SK-N-SH treated with all-trans-retinoic acid at 6 μM for 48 hours (cell line): ENCODE data around the gene KDM4C.

ENCODE experiments used
- ATAC-seq: fragments of 200-7000 bp; cut with Tn5 transposase; 3 replicates; pipeline ENCODE4 v1.9.1; 2020; ENCODE audit warnings: mild to moderate bottlenecking, moderate library complexity
- ARNTL ChIP-seq: fragments of 450-650 bp; formaldehyde crosslinking; IDR thresholded peaks from 2 replicates; pipeline ENCODE4 v1.5.0; 2020; ENCODE audit warnings: low read depth, mild to moderate bottlenecking, moderate library complexity, borderline replicate concordance
- BACH2 ChIP-seq: fragments of 250-450 bp; sonication (Bioruptor Pico); IDR thresholded peaks from 2 replicates; pipeline ENCODE4 v1.9.0; 2021; ENCODE audit warnings: mild to moderate bottlenecking, borderline replicate concordance
- CREB5 ChIP-seq: fragments of 250-450 bp; sonication (Bioruptor Pico); IDR thresholded peaks from 2 replicates; pipeline ENCODE4 v1.5.1; 2020; ENCODE audit warnings: low read depth, mild to moderate bottlenecking, moderate library complexity
- CSDC2 ChIP-seq: fragments of 250-450 bp; sonication (Bioruptor Pico); IDR thresholded peaks from 2 replicates; pipeline ENCODE4 v1.5.0; 2020; ENCODE audit warnings: mild to moderate bottlenecking, moderate library complexity
- ESRRG ChIP-seq: fragments of 250-450 bp; sonication (Bioruptor Pico); IDR thresholded peaks from 2 replicates; pipeline ENCODE4 v1.6.1; 2021; ENCODE audit warnings: mild to moderate bottlenecking
- ISL1 ChIP-seq: fragments of 250-450 bp; sonication (Bioruptor Pico); IDR thresholded peaks from 2 replicates; pipeline ENCODE4 v2.1.2; 2022; ENCODE audit warnings: mild to moderate bottlenecking, moderate library complexity
- POU6F1 ChIP-seq: fragments of 250-450 bp; sonication (Bioruptor Pico); IDR thresholded peaks from 2 replicates; pipeline ENCODE4 v1.8.0; 2021; ENCODE audit warnings: low read depth, mild to moderate bottlenecking, moderate library complexity, borderline replicate concordance
- PPARA ChIP-seq: fragments of 250-450 bp; sonication (Bioruptor Pico); IDR thresholded peaks from 2 replicates; pipeline ENCODE4 v1.5.0; 2020; ENCODE audit warnings: mild to moderate bottlenecking, borderline replicate concordance
- RARB ChIP-seq: fragments of 250-450 bp; sonication (Bioruptor Pico); IDR thresholded peaks from 2 replicates; pipeline ENCODE4 v1.8.0; 2021; ENCODE audit warnings: mild to moderate bottlenecking, moderate library complexity
- TCF4 ChIP-seq: fragments of 250-450 bp; sonication (Bioruptor Pico); IDR thresholded peaks from 2 replicates; pipeline ENCODE4 v1.8.0; 2021; ENCODE audit warnings: mild to moderate bottlenecking, moderate library complexity, borderline replicate concordance
- TOX ChIP-seq: fragments of 250-450 bp; sonication (Bioruptor Pico); IDR thresholded peaks from 2 replicates; pipeline ENCODE4 v1.8.0; 2021; ENCODE audit warnings: mild to moderate bottlenecking, moderate library complexity, borderline replicate concordance
- ZC3H10 ChIP-seq: fragments of 250-450 bp; sonication (Bioruptor Pico); IDR thresholded peaks from 2 replicates; pipeline ENCODE4 v1.5.1; 2021; ENCODE audit warnings: mild to moderate bottlenecking, moderate library complexity
- ZFP30 ChIP-seq: fragments of 450-650 bp; formaldehyde crosslinking; IDR thresholded peaks from 2 replicates; pipeline ENCODE4 v1.5.0; 2022; ENCODE audit warnings: mild to moderate bottlenecking, moderate library complexity
- ZNF565 ChIP-seq: fragments of 450-650 bp; formaldehyde crosslinking; conservative IDR thresholded peaks from 2 replicates; pipeline ENCODE4 v1.5.0; 2020; ENCODE audit warnings: low read depth, mild to moderate bottlenecking, moderate library complexity
- ZNF70 ChIP-seq: fragments of 450-650 bp; formaldehyde crosslinking; IDR thresholded peaks from 2 replicates; pipeline ENCODE4 v1.5.0; 2020; ENCODE audit warnings: mild to moderate bottlenecking, moderate library complexity
- ZNF8 ChIP-seq: fragments of 450-650 bp; formaldehyde crosslinking; IDR thresholded peaks from 2 replicates; pipeline ENCODE4 v1.5.0; 2020; ENCODE audit warnings: mild to moderate bottlenecking, moderate library complexity
- TF ChIP-seq, protein P1 (sequence below): fragments of 250-450 bp; sonication (Bioruptor Pico); IDR thresholded peaks from 2 replicates; pipeline ENCODE4 v1.8.0; 2020; ENCODE audit warnings: mild to moderate bottlenecking, moderate library complexity, borderline replicate concordance
- TF ChIP-seq, protein P2 (sequence below): fragments of 250-450 bp; sonication (Bioruptor Pico); IDR thresholded peaks from 2 replicates; pipeline ENCODE4 v1.5.1; 2021; ENCODE audit warnings: mild to moderate bottlenecking, moderate library complexity
- TF ChIP-seq, protein P3 (sequence below): fragments of 250-450 bp; sonication (Bioruptor Pico); IDR thresholded peaks from 2 replicates; pipeline ENCODE4 v1.5.0; 2020; ENCODE audit warnings: mild to moderate bottlenecking, moderate library complexity

Gene KDM4C

DNA sequence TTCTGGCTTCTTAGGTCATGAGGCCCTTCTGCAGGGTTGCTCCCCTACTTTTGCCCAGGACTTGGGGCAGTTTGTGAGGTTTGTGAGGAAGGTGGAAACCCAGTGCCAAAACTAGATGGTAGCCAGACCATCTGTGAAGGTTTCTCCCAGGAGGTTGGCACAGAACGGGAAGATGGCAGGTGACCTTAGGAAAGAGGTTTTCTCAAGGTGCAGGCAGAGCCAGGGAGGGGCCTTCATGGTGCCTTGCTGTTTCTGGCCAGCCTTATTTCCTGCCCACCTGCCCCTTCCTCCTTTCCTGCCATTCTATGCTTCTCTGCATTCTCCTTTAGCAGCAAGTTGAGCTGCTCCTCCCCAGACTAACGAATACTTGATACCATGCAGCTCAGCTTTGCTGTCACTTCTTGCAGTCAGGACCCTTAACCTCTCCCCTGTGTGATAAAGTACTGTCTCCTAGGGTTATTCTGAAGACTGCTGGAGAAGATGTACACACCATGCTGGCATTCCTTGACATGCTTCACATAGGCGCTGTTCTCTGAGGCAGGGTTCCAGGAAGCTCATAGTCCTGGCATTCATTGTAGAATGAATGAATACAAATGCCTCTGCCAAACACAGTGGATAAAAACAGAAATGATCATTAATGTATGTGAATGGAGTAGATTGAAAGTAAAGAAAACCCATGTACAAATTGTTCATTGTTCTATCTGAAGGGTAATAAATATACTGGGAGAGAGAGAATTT lies 154.3 kb downstream of the KDM4C start (continued):
- TF ChIP-seq POU6F1 (CRISPR knock-in tag) (no peak), ZNF565 (CRISPR knock-in tag) (no peak), RARB (CRISPR knock-in tag) (no peak), ZFP30 (CRISPR knock-in tag) (no peak), ZNF70 (CRISPR knock-in tag) (no peak)
- TF ChIP-seq, all 23 proteins: peak for 0

DNA sequence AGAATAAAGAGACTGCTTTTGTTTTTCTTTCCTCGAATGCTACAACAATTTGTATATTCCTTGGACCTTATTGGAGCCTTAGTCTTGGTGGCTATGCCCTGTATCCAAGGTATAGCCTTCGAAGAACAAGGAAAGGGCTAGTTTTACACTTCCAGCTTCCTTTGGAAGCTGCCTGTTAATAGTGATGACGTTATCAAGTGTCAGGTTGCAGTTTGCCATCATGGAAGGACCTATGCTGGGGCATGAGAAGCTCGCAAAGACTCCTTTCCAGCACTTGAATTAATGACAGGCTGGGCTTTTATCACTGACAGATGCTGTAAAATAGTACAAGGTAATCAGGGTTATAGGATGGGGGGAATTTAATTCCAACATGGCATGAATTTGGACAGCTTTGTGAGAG lies 157.9 kb downstream of the KDM4C start:
- TF ChIP-seq BACH2 (no peak), CSDC2 (no peak), ZNF565 (CRISPR knock-in tag) (no peak), RARB (CRISPR knock-in tag) (no peak), TOX (CRISPR knock-in tag) (no peak), ARNTL (no peak), ZNF8 (no peak), ISL1 (no peak), PPARA (CRISPR knock-in tag) (no peak), POU6F1 (CRISPR knock-in tag) (no peak), ESRRG (no peak), CREB5 (CRISPR knock-in tag) (no peak), TCF4 (CRISPR knock-in tag) (no peak)
- TF ChIP-seq, protein P1, sequence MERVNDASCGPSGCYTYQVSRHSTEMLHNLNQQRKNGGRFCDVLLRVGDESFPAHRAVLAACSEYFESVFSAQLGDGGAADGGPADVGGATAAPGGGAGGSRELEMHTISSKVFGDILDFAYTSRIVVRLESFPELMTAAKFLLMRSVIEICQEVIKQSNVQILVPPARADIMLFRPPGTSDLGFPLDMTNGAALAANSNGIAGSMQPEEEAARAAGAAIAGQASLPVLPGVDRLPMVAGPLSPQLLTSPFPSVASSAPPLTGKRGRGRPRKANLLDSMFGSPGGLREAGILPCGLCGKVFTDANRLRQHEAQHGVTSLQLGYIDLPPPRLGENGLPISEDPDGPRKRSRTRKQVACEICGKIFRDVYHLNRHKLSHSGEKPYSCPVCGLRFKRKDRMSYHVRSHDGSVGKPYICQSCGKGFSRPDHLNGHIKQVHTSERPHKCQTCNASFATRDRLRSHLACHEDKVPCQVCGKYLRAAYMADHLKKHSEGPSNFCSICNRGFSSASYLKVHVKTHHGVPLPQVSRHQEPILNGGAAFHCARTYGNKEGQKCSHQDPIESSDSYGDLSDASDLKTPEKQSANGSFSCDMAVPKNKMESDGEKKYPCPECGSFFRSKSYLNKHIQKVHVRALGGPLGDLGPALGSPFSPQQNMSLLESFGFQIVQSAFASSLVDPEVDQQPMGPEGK (CRISPR knock-in tag), result no peak
- TF ChIP-seq, protein P2, sequence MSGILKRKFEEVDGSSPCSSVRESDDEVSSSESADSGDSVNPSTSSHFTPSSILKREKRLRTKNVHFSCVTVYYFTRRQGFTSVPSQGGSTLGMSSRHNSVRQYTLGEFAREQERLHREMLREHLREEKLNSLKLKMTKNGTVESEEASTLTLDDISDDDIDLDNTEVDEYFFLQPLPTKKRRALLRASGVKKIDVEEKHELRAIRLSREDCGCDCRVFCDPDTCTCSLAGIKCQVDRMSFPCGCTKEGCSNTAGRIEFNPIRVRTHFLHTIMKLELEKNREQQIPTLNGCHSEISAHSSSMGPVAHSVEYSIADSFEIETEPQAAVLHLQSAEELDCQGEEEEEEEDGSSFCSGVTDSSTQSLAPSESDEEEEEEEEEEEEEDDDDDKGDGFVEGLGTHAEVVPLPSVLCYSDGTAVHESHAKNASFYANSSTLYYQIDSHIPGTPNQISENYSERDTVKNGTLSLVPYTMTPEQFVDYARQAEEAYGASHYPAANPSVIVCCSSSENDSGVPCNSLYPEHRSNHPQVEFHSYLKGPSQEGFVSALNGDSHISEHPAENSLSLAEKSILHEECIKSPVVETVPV, result no peak
- TF ChIP-seq, protein P3, sequence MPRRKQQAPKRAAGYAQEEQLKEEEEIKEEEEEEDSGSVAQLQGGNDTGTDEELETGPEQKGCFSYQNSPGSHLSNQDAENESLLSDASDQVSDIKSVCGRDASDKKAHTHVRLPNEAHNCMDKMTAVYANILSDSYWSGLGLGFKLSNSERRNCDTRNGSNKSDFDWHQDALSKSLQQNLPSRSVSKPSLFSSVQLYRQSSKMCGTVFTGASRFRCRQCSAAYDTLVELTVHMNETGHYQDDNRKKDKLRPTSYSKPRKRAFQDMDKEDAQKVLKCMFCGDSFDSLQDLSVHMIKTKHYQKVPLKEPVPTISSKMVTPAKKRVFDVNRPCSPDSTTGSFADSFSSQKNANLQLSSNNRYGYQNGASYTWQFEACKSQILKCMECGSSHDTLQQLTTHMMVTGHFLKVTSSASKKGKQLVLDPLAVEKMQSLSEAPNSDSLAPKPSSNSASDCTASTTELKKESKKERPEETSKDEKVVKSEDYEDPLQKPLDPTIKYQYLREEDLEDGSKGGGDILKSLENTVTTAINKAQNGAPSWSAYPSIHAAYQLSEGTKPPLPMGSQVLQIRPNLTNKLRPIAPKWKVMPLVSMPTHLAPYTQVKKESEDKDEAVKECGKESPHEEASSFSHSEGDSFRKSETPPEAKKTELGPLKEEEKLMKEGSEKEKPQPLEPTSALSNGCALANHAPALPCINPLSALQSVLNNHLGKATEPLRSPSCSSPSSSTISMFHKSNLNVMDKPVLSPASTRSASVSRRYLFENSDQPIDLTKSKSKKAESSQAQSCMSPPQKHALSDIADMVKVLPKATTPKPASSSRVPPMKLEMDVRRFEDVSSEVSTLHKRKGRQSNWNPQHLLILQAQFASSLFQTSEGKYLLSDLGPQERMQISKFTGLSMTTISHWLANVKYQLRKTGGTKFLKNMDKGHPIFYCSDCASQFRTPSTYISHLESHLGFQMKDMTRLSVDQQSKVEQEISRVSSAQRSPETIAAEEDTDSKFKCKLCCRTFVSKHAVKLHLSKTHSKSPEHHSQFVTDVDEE, result no peak
- TF ChIP-seq, all 23 proteins: peak for 0
- ATAC-seq, result no peak

GRCh38 chr9:6917162-6917561 lies 159.4 kb downstream of the KDM4C start:
- no peak for ATAC-seq
- TF ChIP-seq ZNF565 (CRISPR knock-in tag) (no peak), ZNF8 (no peak), TCF4 (CRISPR knock-in tag) (no peak), POU6F1 (CRISPR knock-in tag) (no peak), ARNTL (no peak), RARB (CRISPR knock-in tag) (no peak), ZFP30 (CRISPR knock-in tag) (no peak), PPARA (CRISPR knock-in tag) (no peak), ISL1 (no peak), ZC3H10 (CRISPR knock-in tag) (no peak)
- TF ChIP-seq, protein P2, result no peak
- TF ChIP-seq, protein P1 (CRISPR knock-in tag), result no peak
